Motor neuron (in vitro differentiated cells): ENCODE measurements around the gene EML1. TPM values are rescaled to one million over a fixed set of nuclear protein-coding genes. Genes with fewer than 3 reads are reported as not detected.
A peak's percentile ranks its signal among the peaks of the same experiment; 100 is the strongest.

Source experiments
- ATAC-seq, 8 experiments: fragments of 200-7000 bp; cut with Tn5 transposase; replicated peaks in 6 of 8; 2 replicates each; pipeline ENCODE4 v1.8.0; 2021; ENCODE audit warnings: mild to moderate bottlenecking in 8 of 8, moderate library complexity in 8 of 8
- H3K27ac ChIP-seq, 2 donors: fragments of 250-450 bp; sonication (Bioruptor Pico); 2 replicates each; pipeline ENCODE4 v1.9.0; 2021; ENCODE audit warnings: antibody characterized with exemption in 2 of 2, mild to moderate bottlenecking in 2 of 2, moderate library complexity in 1 of 2
- H3K4me1 ChIP-seq, 2 donors: fragments of 250-450 bp; sonication (Bioruptor Pico); replicated peaks in 1 of 2; 2 replicates each; pipeline ENCODE4 v1.6.1; 2021; ENCODE audit warnings: antibody characterized with exemption in 2 of 2, mild to moderate bottlenecking in 2 of 2, moderate library complexity in 1 of 2
- H3K4me3 ChIP-seq, 5 donors: fragments of 250-450 bp; sonication (Bioruptor Pico); 2 replicates each; pipeline ENCODE4 v1.9.0; 2021; ENCODE audit warnings: antibody characterized with exemption in 5 of 5, mild to moderate bottlenecking in 5 of 5, moderate library complexity in 4 of 5
- WGBS, 10 experiments: fragments of 450-650 bp; shearing (Covaris generic); methylation state at CpG; one replicate each; pipeline ENCODE4 v1.0.0; 2022; 5-methylcytosine and 5-hydroxymethylcytosine counted together
- in situ Hi-C, 9 experiments: fragments of 400-800 bp; cut with MboI; loops; one replicate each; pipeline ENCODE4 v1.15.0; 2021; ENCODE audit warnings: low sequenced_read_pairs in 9 of 9, low pct_unique_long_range_greater_than_20kb in 2 of 9; ENCODE audit not compliant: unreplicated experiment in 9 of 9
- total RNA-seq, 8 experiments: library from RNA; unstranded; fragments of 300-600 nt; gene quantifications; 2 replicates each; pipeline versions ENCODE4 v1.2.3 to v1.2.4, GENCODE V29; 2022

Gene EML1
- total RNA-seq, 8 experiments from 2014 or later, result 15.1 to 86.6 (median 25.5) TPM

DNA sequence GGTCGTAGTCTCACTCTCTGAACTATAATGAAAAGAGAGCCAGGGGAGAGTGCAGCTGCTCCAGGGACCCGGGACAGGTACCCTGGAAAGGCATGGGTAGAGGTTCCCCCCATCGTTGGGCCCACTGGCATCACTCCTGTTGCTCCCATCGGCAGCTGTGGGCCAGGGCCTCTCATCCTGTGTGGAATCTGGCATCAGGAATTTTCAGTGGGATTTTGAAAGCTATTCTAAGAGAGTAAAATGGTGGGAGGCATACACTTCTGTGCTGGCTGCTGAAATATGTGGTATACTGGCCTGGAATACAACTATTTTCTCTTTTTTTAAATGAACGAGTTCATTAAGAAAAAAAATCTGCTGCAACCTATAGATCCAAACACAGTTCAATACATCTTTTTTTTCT lies 38.1 kb downstream of the EML1 start:
- WGBS, 10 experiments, result 47 to 93% (median 87%) methylated on average over 1 to 4 of the region's 5 CpGs
- in situ Hi-C loops, result no loop called here
- no peak overlapping the region for H3K27ac ChIP-seq
- no peak overlapping the region for H3K4me3 ChIP-seq
- no peak for ATAC-seq
- H3K4me1 ChIP-seq, result peaks cover 0 to 8% of the 10 kb centered on the region in 2 donors

- WGBS, 10 experiments, result 11 to 100% (median 54%) methylated on average over 2 to 8 of the region's 8 CpGs; no CpG with 5 or more reads in 1 of the 10 experiments
- Histone ChIP-seq H3K27ac (no peak overlapping the region), H3K4me1 (peaks cover 0 to 8% of the 10 kb centered on the region in 2 donors), H3K4me3 (no peak overlapping the region)
- peak in 3 of 8 experiments; percentile 39 to 94 (median 71) for ATAC-seq
- in situ Hi-C loops, result no loop called here
These were observed 38.9 kb downstream of the EML1 start for GRCh38 chr14:99831903-99832685.

GRCh38 chr14:99837822-99838221 lies 44.6 kb downstream of the EML1 start:
- 50 to 100% (median 92%) methylated on average over 1 to 2 of the region's 2 CpGs; no CpG with 5 or more reads in 3 of the 10 experiments for WGBS, 10 experiments

DNA sequence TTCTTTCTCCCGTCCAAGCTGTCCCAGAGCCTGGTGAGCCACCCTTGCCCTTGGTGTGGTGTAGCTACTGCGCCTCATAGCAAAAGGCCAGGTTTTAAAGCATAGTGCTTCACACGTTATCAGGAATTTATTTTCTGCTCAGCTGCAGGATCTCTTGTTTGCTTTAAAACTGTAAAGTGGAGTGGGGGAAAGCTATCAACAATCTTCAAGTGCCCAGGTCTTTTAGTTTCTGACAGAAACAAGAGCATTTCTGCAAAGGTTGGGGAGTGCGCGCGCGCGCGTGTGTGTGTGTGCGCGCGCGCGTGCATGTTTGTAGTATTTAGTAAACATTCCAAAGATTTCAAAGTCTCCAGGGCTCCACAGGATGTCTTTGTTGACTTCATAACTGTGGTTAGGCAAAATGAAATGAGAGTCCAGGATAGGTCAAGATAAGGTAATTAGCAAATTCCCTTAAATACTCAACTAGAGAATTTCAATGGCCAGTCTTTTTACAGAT lies 45.5 kb downstream of the EML1 start:
- in situ Hi-C loops, result no loop called here
- H3K27ac ChIP-seq, result no peak overlapping the region
- peak in 2 of 8 experiments; percentile 18 to 70 for ATAC-seq
- no peak overlapping the region for H3K4me3 ChIP-seq
- H3K4me1 ChIP-seq, result peaks cover 7 to 11% of the 10 kb centered on the region in 2 donors
- WGBS, 10 experiments, result 27 to 87% (median 77%) methylated on average over 7 to 14 of the region's 14 CpGs; no CpG with 5 or more reads in 1 of the 10 experiments

More at GRCh38 chr14:99837822-99838221, 44.6 kb downstream of the EML1 start:
- Histone ChIP-seq H3K4me1 (peaks cover 7 to 16% of the 10 kb centered on the region in 2 donors), H3K4me3 (no peak overlapping the region), H3K27ac (no peak overlapping the region)
- in situ Hi-C loops, result no loop called here
- ATAC-seq, result no peak

- in situ Hi-C loops, result no loop called here
- Histone ChIP-seq H3K4me3 (no peak overlapping the region), H3K4me1 (peaks cover 7 to 10% of the 10 kb centered on the region in 2 donors), H3K27ac (no peak overlapping the region)
- WGBS, 10 experiments, result 68 to 100% (median 98%) methylated on average over 1 to 8 of the region's 8 CpGs; no CpG with 5 or more reads in 1 of the 10 experiments
- ATAC-seq, result no peak
These were observed 46.5 kb downstream of the EML1 start for GRCh38 chr14:99839696-99840095.

- 80 to 100% (median 100%) methylated on average over 1 to 6 of the region's 6 CpGs; no CpG with 5 or more reads in 2 of the 10 experiments for WGBS, 10 experiments
- no peak overlapping the region for H3K27ac ChIP-seq
- H3K4me3 ChIP-seq, result no peak overlapping the region
- in situ Hi-C loops, result no loop called here
- H3K4me1 ChIP-seq, result peaks cover 7 to 10% of the 10 kb centered on the region in 2 donors
- ATAC-seq, result no peak
These were observed 47.1 kb downstream of the EML1 start for GRCh38 chr14:99840265-99840664.

DNA sequence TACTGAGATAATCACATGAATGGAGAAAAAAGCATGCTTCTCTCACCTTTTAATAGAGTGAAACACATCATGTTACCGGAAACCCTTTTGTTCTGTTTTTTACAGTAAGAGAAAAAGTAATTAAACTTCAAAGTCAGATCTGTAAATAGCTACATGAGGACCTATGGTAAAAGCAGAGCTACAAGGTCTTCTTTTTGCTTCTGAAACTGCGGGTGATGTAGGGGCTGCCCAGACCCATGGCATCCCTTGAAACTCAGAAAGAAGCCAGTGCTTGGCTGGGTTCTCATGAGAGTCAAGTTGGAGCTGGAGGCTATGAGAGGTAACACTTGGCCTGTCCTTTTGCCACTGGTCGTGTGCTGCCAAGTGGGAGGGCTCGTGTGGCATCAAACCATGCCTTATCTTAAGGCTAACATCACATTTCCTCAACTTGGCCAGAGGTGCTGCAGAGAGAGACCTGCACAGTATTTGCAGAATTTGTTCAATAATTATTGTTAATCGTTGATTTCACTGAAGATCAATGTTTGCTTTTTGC lies 47.6 kb downstream of the EML1 start:
- no peak for ATAC-seq
- Histone ChIP-seq H3K4me3 (no peak overlapping the region), H3K4me1 (peaks cover 7 to 10% of the 10 kb centered on the region in 2 donors), H3K27ac (no peak overlapping the region)
- in situ Hi-C loops, result no loop called here
- WGBS, 10 experiments, result 75 to 100% (median 90%) methylated on average over 2 to 4 of the region's 5 CpGs; no CpG with 5 or more reads in 3 of the 10 experiments

DNA sequence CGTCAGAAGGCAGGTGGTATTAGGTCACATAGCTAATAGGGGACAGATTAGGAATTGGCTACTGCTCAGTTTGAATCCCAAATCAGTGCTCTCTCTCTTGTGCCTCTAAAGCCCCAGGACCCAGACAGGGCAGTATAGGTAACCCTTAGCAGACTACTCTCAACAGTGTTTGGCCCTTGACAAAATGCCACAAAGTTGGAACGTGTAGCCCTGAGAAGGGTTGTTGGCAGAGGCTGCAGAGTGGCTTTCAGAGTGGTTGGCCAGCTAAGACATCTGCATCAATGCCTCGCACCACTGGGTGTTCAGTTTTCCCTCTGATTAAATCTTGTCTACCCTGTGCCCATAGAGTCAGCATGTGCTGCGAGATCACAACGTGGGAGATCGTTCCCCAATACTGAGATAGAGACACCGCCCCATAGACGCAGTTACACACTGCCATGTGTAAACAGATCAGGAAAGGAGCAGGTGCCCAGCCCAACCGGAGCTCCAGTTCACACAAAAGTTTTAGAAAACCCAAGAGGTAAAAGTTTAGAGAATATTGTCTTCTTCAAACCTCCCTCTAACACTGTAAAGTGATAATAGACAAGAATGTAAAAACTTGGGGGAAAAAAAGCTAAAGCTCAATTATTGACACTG lies 48.3 kb downstream of the EML1 start:
- no peak overlapping the region for H3K4me3 ChIP-seq
- H3K27ac ChIP-seq, result no peak overlapping the region
- in situ Hi-C loops, result no loop called here
- 31 to 86% (median 52%) methylated on average over 1 to 7 of the region's 9 CpGs; no CpG with 5 or more reads in 1 of the 10 experiments for WGBS, 10 experiments
- H3K4me1 ChIP-seq, result peaks cover 7 to 10% of the 10 kb centered on the region in 2 donors
- ATAC-seq, result peak in 1 of 8 experiments; percentile 24

- ATAC-seq, result peak in 1 of 8 experiments; percentile 35
- Histone ChIP-seq H3K27ac (no peak overlapping the region), H3K4me3 (no peak overlapping the region), H3K4me1 (peaks cover 7 to 10% of the 10 kb centered on the region in 2 donors)
- 11 to 75% (median 28%) methylated on average over 1 of the region's 1 CpG; no CpG with 5 or more reads in 4 of the 10 experiments for WGBS, 10 experiments
- in situ Hi-C loops, result no loop called here
These were observed 48.9 kb downstream of the EML1 start for GRCh38 chr14:99842141-99842540.

GRCh38 chr14:99846808-99847207 lies 53.6 kb downstream of the EML1 start:
- Histone ChIP-seq H3K27ac (no peak overlapping the region), H3K4me3 (no peak overlapping the region), H3K4me1 (peaks cover 6 to 10% of the 10 kb centered on the region in 2 donors)
- in situ Hi-C loops, result no loop called here
- no peak for ATAC-seq

DNA sequence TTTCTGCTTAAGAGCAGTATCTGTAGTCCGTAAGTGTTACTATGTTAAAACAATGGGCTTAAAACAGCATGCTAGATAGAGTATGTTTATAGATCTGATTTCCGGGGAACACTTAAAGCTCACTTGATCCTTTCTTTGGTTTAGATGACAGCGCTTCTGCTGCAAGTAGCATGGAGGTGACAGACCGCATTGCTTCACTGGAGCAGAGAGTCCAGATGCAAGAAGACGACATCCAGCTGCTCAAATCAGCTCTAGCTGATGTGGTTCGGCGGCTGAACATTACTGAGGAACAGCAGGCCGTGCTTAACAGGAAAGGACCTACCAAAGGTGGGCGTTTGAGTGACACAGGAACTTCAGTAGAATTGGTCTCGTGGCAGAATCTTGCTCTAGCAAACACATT lies 57.5 kb downstream of the EML1 start:
- H3K4me3 ChIP-seq, result no peak overlapping the region
- ATAC-seq, result no peak
- in situ Hi-C loops, result no loop called here
- no peak overlapping the region for H3K27ac ChIP-seq
- WGBS, 10 experiments, result 80 to 97% (median 93%) methylated on average over 2 to 10 of the region's 10 CpGs
- peaks cover 0 to 7% of the 10 kb centered on the region in 2 donors for H3K4me1 ChIP-seq

DNA sequence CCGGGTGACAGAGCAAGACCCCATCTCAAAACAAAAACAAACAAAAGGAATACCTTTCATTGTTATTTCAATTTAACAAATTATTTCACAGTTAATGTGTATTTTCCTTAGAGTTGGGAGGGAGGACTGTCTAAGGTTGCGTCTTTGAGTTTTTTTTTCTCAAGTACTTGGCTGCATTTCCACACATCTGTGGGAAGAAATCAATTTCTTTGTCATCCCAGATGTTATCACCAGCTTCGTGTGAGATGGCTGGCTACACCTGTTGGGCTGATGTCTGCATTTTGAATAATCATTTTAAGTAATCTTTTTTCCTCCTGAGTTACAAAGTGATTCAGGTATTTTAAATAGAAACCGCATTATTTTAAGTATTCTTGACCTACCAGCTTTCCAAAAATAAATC lies 59.4 kb downstream of the EML1 start:
- 0 to 96% (median 57%) methylated on average over 1 to 4 of the region's 4 CpGs; no CpG with 5 or more reads in 1 of the 10 experiments for WGBS, 10 experiments
- in situ Hi-C loops, result no loop called here
- H3K4me3 ChIP-seq, result no peak overlapping the region
- peak in 1 of 8 experiments; percentile 23 for ATAC-seq
- peaks cover 0 to 7% of the 10 kb centered on the region in 2 donors for H3K4me1 ChIP-seq
- H3K27ac ChIP-seq, result no peak overlapping the region

DNA sequence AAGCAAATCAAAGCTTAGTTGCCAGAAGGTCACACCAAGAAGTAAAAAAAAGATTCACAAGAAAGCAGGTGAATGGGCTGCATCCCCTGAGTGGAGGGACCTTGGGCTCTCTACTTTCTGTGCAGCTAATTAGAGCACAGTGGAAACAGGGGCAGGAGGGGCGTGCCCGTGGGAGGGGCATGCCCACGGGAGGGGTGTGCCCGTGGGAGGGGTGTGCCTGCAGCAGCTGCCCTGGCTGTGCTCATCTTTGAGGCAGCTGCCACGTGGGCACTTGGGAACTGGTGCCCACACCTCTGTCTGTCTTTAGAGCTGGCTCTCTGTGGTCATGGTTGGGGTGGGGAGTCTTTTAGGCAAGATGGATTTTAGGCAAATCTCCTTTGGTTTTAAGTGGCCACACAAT lies 60.0 kb downstream of the EML1 start:
- 60 to 80% methylated on average over 1 to 4 of the region's 5 CpGs; no CpG with 5 or more reads in 8 of the 10 experiments for WGBS, 10 experiments
- in situ Hi-C loops, result no loop called here
- Histone ChIP-seq H3K27ac (no peak overlapping the region), H3K4me1 (peaks cover 0 to 7% of the 10 kb centered on the region in 2 donors), H3K4me3 (no peak overlapping the region)
- peak in 3 of 8 experiments; percentile 58 to 75 (median 71) for ATAC-seq
